GM12801 (cell line): ENCODE measurements around the gene NBAS.

Experiments used
- CTCF ChIP-seq: IDR thresholded peaks from one replicate; pipeline ENCODE4 v1.5.1; 2011; ENCODE audit warnings: control low read depth; ENCODE audit not compliant: insufficient read length; ENCODE audit errors: extremely low read depth

Gene NBAS

DNA sequence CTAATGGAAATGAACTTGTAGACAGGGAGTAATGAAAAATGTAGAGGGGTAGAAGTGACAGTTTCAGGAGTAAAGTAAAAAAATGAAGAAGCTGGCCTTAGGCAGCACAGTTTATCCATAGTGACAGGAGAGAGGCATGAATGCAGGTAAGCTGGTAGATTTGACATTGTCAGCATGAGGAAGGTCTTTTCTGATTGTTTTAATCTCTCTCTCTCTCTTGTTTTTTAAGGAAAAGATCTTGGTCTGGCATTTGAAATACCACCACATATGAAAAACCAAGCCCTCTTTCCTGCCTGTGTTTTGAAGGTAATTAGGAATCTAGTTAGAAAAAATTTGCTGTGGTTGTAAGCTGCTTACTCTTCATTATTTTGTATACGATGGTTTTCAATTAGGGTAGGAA lies 44.6 kb upstream of the NBAS start:
- TF ChIP-seq CTCF: no peak

DNA sequence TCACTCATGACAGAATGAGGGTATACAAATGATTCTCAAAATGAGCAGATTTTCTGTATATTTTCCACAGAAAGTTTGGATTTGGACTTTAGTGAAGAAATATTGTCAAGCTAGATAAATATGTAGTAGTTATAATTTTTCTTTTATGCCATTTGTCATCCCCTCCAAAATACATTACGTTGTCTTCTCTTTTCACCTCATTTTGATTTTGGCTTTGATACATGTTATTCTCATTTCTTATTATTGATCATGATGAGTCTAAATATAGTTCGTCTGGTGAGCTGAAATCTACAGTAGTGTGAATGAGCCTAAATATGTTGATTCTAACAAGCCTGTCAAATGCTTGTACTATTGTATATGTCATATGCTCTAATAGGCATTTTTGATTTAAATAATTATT lies 42.8 kb upstream of the NBAS start:
- TF ChIP-seq CTCF: no peak

DNA sequence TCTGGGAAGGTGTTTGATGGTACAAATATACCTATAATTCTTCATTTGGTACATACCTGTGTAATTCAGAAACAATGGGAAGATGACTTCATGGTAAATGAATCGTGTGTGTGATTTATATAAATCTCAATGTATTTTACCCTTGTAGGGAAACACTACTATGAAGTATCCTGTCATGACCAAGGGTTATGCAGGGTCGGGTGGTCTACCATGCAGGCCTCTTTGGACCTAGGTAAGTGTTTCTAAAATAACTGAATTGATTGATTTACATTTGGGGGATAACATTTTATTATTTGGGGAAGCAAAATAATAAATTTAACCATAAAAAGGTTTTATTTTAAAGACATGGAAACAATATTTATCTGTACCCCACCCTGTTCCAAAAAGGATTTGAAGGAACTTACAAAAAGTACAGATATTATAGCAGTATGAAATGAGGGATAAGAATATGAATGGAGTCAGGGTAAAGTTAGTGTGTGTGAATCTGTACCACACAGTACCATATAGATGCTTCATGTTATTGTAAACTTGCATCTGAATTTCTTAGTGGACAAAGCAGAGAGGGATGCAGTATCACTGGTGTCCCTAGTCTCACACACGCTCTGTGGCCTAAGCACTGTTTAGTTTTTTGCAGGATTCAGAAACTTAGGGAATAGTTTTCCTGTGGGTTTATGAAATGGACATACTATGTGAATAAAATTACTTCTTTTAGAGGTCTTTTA lies 42.1 kb upstream of the NBAS start:
- TF ChIP-seq CTCF: no peak

- TF ChIP-seq CTCF: no peak
Observed at GRCh38 chr2:15602393-15602792, 41.3 kb upstream of the NBAS start.

- TF ChIP-seq CTCF: no peak
Observed at GRCh38 chr2:15601681-15602080, 40.5 kb upstream of the NBAS start.

GRCh38 chr2:15599994-15600393 lies 38.9 kb upstream of the NBAS start:
- TF ChIP-seq CTCF: no peak

DNA sequence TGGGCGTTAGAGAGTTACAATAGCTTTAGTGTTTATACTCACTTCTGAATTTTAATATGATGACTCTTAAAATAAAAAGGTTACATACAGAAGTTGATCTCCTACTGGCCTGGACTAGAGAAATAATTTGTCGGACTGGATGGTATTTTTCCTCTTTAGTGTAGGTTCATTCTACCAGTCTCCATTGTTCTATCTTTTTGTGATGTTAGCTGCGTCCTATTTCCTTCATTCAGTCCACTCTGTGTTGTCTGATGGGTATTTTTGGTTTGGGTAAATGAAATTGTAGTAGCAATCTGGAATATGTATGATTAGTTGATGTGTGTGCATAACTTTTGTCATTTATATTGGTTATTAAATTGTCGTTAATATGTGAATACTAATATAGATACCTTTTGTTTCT lies 35.8 kb upstream of the NBAS start:
- no peak for TF ChIP-seq CTCF
